HG03469 (cell line): ENCODE measurements around the gene ZNF593.

Experiments used
- ATAC-seq: cut with Tn5 transposase; IDR thresholded peaks from one replicate; pipeline ENCODE4 v1.9.1; 2021; ENCODE audit warnings: mild to moderate bottlenecking, moderate library complexity, moderate number of reproducible peaks; ENCODE audit not compliant: unreplicated experiment

Gene ZNF593

DNA sequence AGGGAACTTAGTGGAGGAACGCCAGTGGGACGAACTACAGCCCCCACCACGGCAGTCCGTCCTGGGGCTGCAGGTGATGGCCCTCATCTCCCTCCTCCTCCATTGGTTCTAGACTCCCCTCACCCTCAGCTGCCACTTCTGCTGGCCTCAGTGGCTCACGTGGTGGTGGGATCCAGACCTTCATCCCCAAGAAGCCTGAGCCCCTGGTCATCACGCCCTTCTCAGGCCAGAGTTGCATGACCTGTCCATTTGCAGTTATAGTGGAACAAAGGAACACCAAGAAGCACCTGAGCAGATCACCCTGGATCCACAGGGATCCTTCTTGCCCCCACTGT lies 23.8 kb upstream of the ZNF593 start:
- no peak for ATAC-seq

DNA sequence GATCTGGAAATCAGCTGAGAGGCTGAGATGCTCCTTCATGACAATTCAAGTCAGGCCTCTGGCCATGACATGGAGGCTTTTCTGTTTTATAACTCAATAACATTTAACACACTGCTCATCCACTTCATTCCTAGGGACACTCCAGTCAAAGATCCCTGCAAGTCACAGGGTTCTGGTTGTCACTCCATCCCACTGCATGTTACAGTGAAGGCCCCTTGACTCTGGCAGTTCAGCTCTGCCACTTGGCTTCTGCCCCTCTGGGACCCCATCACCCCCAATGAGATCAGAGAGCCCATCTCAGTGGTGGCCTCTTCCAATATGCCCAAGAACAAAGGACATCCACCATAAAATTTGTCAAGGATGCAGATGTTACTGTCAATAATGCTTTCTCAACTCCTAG lies 20.8 kb upstream of the ZNF593 start:
- ATAC-seq = no peak

DNA sequence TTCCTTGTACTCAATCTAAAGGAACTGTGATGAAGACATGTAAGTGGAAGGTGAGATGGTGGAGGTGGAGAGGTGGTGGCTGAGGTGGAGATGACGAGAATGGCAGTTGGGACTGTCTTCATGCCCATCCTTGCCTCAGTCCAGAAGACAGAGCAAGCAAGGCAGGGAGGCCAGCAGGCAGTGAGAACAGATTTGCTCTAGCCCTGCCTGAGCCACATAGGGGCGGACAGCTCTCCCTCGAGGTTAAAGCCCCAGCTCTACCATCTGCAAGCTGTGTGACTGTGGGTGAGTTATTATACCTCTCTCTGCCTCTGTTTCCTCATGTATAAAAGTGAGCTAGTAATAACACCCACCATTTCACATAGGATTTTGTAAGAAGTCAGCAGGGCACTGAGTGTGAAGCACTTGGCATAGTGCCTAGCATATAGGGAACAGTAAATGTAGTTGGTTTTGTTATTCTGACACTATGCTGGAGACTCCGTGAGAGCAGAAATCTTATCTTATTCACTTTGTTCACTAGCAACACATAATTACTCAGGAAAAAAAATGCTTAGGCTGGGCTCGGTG lies 15.7 kb upstream of the ZNF593 start:
- ATAC-seq = no peak

DNA sequence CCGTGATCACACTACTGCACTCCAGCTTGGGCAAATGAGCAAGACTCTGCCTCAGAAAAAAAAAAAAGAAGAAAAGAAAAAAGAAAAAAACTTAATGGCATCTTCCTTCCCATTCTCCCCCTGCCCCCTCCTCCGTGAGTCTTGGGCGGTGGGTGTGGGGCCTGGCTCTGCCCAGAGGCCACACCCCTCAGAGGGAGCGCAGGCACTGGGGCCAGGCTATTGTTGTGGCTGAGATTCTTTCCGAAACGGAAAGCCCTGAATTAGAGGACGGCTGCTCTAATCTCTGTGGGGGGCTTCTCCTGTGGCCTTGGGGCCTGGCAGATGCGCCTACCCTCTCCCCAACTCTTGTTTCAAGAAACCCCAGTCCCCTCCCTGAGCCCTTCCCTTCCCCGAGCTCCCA lies 15.0 kb upstream of the ZNF593 start:
- ATAC-seq = no peak

DNA sequence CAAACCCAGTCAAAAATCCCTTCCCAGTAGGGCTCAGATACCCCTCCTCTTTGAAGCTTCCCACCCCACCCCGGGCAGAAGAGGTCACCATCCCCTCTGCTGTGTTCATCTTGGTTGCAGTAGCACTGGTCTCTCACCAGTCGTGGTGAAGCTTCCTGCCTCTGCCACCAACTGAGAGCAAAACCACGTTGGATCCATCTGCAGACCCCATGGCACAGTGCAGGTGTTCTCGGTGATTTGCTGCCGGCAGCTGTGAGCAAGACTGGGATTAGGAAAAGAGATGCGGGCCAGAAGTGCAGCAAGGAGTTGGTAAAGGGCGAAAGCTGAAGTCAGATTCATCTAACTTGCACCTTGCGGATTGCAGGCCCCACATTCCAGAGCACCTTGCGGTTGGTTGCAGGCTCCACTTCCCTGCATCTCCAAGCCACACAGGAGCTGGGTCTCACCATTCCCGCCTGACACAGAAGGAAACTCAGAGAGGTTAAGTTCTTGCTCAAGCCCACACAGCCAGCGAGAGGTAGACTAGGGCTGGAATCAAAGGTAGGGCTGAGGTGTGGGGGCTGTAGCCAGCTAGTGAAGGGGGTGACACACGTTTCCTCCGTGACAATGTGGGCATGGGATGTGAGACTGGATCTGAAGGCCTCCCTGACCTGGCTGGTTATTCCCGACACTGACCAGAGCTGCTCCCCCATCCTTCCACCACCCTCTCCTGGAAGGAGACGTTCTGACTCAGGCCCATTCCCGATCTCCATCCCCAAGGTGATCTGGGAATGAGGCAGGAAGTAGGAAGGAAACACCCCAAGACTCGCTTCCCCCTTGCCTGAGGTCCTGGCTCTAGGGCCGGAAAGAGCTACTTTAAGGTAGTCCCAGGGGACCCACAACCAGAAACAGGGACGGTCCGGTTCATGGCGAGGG lies 14.1 kb upstream of the ZNF593 start:
- ATAC-seq = no peak

DNA sequence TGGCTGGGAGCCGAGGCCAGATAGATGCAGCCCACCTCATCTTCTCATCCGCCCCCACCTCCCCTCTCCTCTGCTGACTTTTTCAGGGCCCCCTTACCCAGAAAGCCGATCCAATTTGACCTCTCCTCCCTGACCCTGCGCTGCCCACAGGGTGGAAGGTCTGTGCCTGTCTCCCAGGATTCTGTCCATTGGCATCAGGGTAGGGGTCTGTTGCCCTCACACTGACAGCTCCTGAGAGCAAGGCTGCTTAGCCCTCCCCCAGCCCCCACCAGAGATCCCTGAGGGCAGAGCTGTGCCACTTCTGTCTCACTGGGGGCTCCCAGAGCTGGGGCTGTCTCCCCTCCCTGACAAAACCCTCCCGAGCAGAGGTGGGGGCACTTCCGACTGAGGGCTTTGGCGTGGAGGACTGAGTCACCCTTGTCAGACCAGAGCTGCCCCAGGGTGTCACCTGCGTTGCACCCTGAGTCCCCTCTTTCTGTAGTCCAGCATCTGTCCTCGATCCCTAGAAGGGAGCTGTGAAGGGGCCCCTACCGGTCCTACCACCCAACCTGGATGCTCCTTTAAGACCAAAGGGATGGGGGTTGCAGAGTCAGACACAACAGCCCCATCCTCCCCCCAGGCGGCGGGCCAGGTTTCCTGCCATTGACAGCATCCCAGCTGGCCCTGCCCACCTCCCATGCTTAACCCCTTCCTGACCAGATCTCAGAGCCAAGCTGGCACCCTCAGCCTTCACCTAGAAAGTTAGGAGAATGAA lies 13.2 kb upstream of the ZNF593 start:
- ATAC-seq = no peak

DNA sequence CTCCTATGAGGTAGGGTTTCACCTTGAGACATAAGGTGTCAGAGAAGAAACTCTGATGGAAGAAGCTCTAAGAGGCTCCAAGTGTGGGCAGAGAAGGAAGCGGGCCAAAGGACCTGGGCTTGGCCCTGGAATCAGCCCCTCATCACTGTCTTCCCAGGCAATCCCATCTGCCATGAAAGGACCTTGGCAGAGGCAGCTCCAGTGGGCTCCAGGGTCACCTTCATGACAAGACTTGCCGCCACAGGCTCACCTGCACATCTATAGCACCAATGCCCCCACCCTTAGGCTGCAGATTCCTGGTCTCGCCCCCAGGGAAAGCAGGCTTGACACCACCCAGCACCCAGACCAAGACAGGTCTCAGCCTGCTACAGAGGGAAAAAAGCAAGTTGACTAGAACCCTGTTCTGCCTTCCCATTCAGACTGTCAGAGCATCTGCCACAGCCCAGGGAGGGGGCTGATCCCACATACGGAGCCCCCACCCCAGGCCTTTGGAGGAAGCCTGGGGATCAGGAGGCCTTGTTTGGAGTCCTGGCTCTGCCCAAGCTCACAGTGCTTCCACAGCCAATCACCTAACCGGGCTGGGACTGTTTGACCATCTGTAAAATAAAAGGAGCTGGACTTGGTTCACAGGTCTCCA lies 11.3 kb upstream of the ZNF593 start:
- ATAC-seq = no peak

DNA sequence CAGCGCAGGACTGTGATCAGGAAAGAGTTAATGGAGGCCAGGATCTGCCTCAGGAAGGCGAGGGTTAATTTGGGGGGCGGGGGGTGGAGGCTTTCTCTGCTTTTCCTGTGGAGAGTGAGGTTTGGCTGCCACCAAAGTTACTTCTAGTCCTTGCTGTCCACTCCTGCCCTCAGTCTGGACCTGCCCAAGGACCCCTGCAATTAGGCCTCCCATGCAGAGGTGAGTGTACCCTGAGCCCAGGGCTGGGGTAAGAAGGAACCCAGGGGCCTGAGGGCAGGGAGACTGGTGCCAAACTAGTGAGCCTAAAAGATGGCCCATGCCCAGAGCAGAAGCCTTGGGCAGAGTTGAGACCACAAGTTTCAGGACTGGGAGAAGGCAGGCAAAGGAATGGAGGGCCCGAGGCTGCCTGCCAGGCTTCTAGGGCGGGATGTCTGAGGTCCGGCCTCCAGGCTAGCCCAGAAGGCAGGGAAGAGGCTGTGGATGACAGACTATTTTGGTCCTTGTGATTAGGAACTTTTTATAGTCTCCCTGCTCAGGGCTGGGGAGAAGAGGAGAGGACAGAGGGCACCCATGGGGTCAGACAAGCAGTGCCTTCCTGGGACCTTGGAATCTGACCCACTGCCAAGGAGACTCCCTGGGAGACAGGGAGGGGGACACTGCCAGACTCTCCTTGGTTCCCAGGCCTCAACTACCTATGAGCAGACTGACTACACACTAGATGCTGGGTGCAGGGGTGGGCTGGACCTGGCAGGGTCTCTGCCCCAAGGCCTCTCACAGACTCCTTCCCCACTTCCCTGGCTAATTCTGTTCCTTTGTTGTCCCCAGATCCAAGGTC lies 10.6 kb upstream of the ZNF593 start, which contains the start of gene FAM110D:
TSS of gene FAM110D (plus strand) at position 172 of the 835 bp plus-strand sequence. CDS start 2,213 bp downstream, outside the sequence.
- no peak for ATAC-seq

DNA sequence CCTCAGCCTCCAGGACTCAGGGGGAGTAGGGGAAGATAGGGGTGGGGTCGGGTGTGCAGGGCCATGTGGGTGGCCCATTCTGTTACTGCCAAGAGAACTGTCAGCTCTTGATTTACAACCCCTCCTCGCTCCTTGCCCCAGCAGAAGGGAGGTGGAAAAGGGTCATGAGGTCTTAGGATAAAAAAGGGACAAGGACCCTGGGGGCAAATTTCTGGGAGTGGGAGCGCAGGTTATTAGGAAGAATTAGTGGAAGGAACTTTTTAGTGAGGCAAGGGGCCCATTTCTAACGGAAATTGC lies 10.0 kb upstream of the ZNF593 start:
- no peak for ATAC-seq

DNA sequence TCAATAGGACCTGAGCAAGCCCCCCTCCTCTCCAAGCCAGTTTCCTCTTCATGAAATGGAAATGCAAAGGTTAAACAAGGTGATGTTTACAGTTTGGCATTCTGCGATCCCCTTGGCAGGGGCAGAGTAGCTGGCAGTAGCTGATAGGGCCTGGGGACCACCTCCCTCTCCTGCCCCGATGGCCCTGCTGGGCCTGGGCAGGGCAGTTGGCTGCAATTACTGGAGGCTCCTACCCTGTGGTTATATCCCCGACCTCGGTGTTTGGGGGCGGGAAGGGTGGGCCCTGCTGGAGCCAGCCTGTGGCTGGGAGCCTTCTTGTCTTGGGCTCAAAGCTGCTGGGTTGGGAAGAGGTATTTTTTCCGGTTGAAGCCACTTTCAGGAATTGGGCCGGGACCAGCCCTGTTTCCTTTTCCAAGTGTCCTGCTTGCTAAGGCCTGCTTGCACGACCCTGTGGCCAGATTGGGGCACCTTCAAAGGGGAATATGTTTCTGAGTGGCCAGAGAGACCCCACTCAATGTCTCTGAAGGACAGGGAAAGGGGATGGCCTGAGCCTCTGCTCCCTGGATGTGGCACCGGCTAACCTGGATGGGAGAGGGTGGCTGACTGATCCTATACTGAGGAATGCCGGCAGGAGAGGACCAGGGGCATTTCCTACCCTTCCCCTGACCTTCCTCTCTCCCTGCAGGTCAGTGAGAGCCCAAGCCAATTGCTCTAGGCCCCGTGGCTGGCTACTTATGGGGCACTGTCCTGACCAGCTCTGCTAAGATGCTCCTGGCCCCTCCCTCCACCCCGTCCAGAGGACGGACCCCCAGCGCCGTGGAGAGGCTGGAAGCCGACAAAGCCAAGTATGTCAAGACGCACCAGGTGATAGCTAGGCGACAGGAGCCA lies 8.9 kb upstream of the ZNF593 start:
- no peak for ATAC-seq

DNA sequence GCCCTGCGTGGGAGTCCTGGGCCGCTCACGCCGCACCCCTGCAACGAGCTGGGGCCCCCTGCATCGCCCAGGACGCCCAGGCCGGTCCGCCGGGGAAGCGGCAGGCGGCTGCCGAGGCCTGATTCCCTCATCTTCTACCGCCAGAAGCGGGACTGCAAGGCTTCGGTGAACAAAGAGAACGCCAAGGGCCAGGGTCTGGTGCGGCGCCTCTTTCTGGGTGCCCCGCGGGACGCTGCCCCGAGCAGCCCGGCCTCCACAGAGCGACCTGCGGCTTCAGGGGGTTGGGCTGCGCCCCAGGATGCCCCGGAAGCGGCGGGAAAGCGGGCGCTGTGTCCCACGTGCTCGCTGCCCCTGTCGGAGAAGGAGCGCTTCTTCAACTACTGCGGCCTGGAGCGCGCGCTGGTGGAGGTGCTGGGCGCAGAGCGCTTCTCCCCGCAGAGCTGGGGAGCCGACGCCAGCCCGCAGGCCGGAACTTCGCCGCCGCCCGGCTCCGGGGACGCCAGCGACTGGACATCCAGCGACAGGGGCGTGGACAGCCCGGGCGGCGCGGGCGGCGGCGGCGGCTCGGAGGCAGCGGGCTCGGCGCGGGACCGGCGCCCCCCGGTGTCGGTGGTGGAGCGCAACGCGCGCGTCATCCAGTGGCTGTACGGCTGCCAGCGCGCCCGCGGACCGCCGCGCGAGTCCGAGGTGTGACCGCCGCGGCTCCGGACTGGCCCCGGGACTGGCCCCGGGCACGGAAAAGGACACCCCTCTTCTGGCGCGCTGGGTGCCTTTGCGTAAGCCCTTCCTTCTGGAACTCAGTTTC lies 8.1 kb upstream of the ZNF593 start:
- ATAC-seq = no peak

DNA sequence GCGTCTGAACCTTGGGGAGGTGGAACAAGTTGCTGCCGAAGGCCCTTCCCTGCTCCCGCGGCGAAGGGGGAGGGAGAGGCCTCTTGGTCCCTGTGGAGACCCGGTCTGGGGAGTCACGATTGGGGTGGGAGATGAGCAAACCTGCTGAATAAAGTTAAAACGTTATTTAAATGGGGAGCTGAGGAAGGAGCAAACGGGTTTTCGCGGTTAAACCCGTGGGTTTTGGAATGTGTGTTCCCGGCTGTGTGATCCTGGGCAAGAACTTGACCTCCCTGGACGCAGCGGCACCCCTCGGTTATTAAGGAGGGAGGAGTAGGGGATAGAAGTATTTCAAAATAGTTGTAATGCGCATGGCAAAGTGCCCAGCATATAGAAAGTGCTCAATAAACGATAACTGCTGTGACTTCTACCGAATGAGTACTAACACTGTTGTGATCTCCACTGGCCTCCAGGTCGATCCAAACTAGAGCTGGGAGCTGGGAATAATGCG lies 7.4 kb upstream of the ZNF593 start:
- no peak for ATAC-seq

DNA sequence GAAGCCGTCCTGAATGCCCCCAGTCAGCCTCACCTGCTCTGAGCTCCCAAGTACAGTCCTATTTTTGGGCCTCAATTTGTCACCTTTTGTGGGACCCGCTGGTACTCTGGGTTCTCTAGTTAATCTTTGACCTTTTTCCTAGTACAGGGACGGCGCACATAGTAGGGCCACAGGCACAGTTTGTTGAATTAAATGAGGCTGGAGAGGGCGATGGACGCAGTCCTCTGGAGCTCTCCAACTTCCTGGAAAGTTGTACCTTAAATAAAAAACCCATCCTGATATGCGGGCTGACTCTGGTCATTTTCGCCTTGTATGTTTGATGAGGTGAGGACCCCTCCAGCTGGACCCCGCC lies 6.0 kb upstream of the ZNF593 start:
- no peak for ATAC-seq

DNA sequence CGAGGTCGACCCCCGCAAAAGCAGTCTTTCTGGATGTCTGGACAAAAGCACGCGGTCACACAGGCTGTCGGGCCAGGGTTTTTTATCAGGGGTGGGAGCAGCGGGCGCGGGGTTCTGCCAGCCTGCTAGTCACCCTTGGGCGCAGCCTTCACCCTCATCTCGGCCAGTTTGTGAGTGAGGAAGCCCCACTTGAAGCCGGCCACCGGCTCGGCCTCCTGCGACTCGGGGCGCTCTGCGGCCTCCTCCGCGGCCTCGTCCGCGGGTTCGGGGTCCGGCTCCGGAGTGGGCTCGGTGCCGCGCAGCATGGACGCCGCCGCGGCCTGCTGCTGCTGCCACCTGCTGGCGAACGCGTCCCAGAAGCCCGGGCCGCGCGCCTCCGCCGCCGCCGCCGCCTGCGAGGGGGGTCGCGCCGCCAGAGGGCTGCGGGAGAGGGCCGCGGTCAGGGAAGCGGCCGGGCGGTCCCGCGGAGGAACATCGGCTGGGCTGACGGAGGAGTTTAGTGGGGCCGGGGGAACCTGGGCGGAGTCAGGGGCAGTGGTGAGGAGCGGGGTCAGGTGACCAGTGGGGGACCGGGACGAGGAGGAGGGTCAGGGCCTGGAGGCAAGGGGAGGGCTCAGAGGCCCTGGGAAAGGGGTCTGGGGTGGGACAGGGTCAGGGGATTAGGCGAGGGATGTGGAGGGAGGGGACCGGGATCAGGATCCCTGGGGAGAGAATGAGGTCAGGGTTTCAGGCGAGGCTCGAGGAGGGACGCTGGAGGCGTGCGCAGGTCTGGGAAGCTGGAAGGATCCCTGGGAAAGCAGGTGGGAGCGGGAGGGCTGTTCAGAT lies 5.5 kb upstream of the ZNF593 start:
- no peak for ATAC-seq

DNA sequence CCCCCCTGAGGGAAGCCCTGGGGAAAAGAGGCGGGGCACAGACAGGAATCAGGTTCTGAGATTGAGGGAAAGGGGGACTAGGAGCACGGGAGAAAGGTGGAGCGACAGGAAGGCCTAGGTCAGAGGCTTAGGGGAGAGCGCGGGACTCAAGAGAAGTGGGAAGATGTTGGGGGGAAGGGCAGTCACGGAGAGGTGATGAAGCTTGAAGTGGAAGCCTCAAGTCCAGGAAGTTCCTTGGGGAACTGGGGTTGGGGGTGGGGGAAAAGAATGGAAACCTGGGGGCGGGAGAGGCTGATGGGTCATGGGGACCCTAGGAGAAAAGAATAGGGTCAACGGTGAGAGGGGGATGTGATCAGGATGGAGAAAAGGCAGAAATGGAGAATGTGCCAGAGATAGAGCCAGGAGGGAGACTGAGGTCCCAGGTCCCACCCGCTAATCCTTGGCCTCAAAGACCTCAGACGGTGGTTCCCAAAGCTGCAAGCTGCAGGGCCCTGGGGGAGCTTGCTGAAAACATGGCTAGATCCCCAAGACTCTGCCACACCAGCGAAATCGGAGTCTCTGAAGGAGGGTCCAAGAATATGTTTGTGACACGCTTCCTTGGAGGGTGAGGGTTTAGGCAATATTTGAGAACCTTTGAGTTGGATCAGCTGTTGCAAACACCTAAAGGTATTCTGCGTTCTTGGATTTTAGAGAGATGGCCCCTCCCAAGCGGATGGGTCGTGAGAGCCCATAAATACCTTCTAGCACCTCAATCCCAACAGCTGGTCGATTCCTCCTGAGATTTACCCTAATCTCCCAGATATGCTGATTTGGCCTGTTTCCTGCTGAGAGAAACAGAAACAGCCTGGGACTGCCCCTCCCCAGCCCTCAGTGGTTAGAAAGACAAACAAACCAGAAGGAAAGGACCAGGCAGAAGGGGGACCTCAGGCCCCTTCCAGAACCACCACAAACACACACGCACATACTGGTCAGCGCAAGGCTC lies 4.6 kb upstream of the ZNF593 start:
- no peak for ATAC-seq

DNA sequence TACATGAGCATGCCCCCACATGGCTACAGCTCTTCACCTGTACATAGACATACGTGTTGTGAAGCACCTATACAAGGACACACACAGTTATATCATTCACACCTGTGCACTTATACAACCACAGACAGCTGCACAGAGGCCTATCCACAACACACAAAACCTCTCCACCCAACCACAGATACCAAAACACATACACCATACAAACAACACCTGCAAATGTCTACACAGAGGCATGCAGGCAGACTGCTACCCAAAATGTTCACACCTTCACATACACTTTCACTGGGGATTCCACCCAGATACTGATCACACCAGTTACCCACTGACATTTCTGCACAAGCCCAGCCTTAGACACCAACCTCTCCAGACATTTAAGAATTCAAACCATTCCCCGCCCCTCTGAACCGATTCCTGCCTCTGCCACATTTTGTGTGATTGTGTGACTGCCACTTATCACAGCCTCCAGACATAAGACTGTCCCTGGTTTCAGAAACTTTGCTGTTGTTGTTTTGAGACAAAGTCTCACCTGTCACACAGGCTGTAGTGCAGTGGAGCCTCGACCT lies 2.9 kb upstream of the ZNF593 start:
- ATAC-seq = no peak
